Skeletal muscle tissue (tissue), 4 donors: ENCODE measurements around the gene NT5DC2. TPM values are rescaled to one million over a fixed set of nuclear protein-coding genes. Genes with fewer than 3 reads are reported as not detected.

Experiments
- H3K27ac ChIP-seq: one replicate; pipeline ENCODE4 v1.7.0; 2013; ENCODE audit warnings: mild to moderate bottlenecking, low read depth, low read length, inconsistent platforms
- H3K27me3 ChIP-seq, 3 donors: one replicate each; pipeline ENCODE4 v1.7.0; 2013; ENCODE audit warnings: low read length in 3 of 3; ENCODE audit not compliant: control insufficient read depth in 3 of 3, insufficient read depth in 3 of 3
- H3K36me3 ChIP-seq, 3 donors: one replicate each; pipeline ENCODE4 v1.7.0; 2013; ENCODE audit warnings: low read length in 3 of 3; ENCODE audit not compliant: control insufficient read depth in 3 of 3, insufficient read depth in 3 of 3
- H3K4me1 ChIP-seq, 3 donors: one replicate each; pipeline ENCODE4 v1.7.0; 2013; ENCODE audit warnings: low read length in 3 of 3, mild to moderate bottlenecking in 3 of 3; ENCODE audit not compliant: control insufficient read depth in 3 of 3, insufficient read depth in 3 of 3
- H3K4me3 ChIP-seq, 3 donors: one replicate each; pipeline ENCODE4 v1.7.0; 2013; ENCODE audit warnings: low read length in 3 of 3
- H3K9ac ChIP-seq, 3 donors: one replicate each; pipeline ENCODE4 v1.7.0; 2013; ENCODE audit warnings: low read length in 3 of 3, mild to moderate bottlenecking in 3 of 3, moderate library complexity in 2 of 3, low read depth in 1 of 3
- H3K9me3 ChIP-seq, 3 donors: one replicate each; pipeline ENCODE4 v1.7.0; 2013; ENCODE audit warnings: low read length in 3 of 3; ENCODE audit not compliant: control insufficient read depth in 3 of 3
- total RNA-seq: library from RNA; depleted of rRNA; stranded (reverse); fragments of >200 nt; gene quantifications from one replicate; pipeline ENCODE4 v1.2.3, GENCODE V29; 2014
- donor health status: Osteomylitis.

Gene NT5DC2
- total RNA-seq, 1 donor from 2014 or later, result 20.9 TPM

GRCh38 chr3:52512105-52512504, 21.6 kb downstream of the NT5DC2 start:
- peaks cover 0 to 2% (median 0%) of the 10 kb centered on the region in 3 donors for H3K4me1 ChIP-seq
- no peak overlapping the region for H3K4me3 ChIP-seq
- no peak overlapping the region for H3K27ac ChIP-seq
- peaks cover 0 to 6% (median 0%) of the 10 kb centered on the region in 3 donors for H3K36me3 ChIP-seq
- no peaks in the 10 kb centered on the region for H3K9me3 ChIP-seq
- H3K27me3 ChIP-seq, result no peaks in the 10 kb centered on the region
- no peak overlapping the region for H3K9ac ChIP-seq

- H3K27me3 ChIP-seq, result no peaks in the 10 kb centered on the region
- peaks cover 0 to 6% (median 0%) of the 10 kb centered on the region in 3 donors for H3K36me3 ChIP-seq
- peaks cover 0 to 2% (median 0%) of the 10 kb centered on the region in 3 donors for H3K4me1 ChIP-seq
- no peak overlapping the region for H3K4me3 ChIP-seq
- no peaks in the 10 kb centered on the region for H3K9me3 ChIP-seq
- H3K9ac ChIP-seq, result no peak overlapping the region
- no peak overlapping the region for H3K27ac ChIP-seq
Observed at GRCh38 chr3:52511509-52511908, 22.1 kb downstream of the NT5DC2 start.

GRCh38 chr3:52509753-52510328, 23.8 kb downstream of the NT5DC2 start:
- H3K9ac ChIP-seq, result no peak overlapping the region
- peaks cover 0 to 6% (median 0%) of the 10 kb centered on the region in 3 donors for H3K36me3 ChIP-seq
- no peak overlapping the region for H3K27ac ChIP-seq
- no peaks in the 10 kb centered on the region for H3K9me3 ChIP-seq
- no peaks in the 10 kb centered on the region for H3K27me3 ChIP-seq
- no peaks in the 10 kb centered on the region for H3K4me1 ChIP-seq
- H3K4me3 ChIP-seq, result no peak overlapping the region

DNA sequence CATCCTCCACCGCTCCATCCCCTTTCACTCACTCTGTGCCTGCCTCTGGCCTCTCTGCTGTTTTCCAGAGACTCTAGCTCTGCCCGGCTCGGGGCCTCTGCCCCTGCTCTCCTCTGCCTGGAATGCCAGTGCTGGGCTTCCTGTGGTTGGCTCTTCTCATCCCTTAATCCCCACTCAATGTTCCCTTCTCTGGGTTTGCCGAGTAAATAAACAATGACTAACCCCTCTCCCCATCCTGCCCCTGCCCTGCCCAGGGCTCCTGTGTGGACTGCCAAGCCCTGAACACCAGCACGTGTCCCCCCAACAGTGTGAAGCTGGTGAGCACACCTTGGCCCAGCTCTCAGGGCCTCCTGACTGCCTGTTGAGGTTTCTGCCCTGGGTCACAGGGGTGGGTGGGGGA, 26.3 kb downstream of the NT5DC2 start:
- no peak overlapping the region for H3K4me3 ChIP-seq
- H3K4me1 ChIP-seq, result no peaks in the 10 kb centered on the region
- H3K27ac ChIP-seq, result no peak overlapping the region
- H3K27me3 ChIP-seq, result no peaks in the 10 kb centered on the region
- H3K36me3 ChIP-seq, result peaks cover 0 to 6% (median 0%) of the 10 kb centered on the region in 3 donors
- H3K9ac ChIP-seq, result no peak overlapping the region
- H3K9me3 ChIP-seq, result no peaks in the 10 kb centered on the region

DNA sequence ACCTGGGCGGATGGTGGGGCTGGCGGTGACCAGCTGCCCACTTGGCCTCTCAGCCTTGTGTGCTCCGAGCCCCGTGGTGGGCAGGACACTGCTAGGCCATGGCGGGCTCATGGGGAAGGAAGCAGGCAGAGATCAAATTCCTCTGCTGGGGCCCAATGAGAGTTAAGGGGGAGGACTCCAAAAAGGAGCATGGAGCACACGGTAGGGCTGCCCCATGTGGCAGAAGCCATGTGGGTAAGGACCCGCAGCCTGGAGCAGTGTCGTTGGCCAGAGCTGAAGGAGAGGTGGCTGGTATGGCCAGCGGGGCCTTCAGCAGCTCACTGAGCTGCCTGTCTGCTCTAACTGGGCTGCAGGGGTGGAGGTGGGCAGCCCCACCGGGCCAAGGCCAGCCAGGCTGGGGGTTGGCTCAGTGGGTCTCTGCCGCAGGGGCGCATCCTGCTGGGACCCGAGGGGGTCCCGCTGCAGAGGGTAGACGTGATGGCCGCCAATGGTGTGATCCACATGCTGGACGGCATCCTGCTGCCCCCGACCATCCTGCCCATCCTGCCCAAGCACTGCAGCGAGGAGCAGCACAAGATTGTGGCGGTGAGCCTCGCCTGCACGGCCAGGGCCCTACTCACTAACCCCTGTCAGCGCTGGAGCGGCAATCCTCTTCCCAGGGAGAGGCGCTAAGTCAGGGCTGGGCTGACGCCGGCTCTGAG, 27.2 kb downstream of the NT5DC2 start:
- H3K9me3 ChIP-seq, result no peaks in the 10 kb centered on the region
- peaks cover 0 to 5% (median 0%) of the 10 kb centered on the region in 3 donors for H3K36me3 ChIP-seq
- no peak overlapping the region for H3K9ac ChIP-seq
- no peaks in the 10 kb centered on the region for H3K4me1 ChIP-seq
- H3K27ac ChIP-seq, result no peak overlapping the region
- no peaks in the 10 kb centered on the region for H3K27me3 ChIP-seq
- H3K4me3 ChIP-seq, result no peak overlapping the region

- H3K36me3 ChIP-seq, result peaks cover 0 to 3% (median 0%) of the 10 kb centered on the region in 3 donors
- no peaks in the 10 kb centered on the region for H3K4me1 ChIP-seq
- no peak overlapping the region for H3K9ac ChIP-seq
- H3K4me3 ChIP-seq, result no peak overlapping the region
- no peaks in the 10 kb centered on the region for H3K27me3 ChIP-seq
- no peak overlapping the region for H3K27ac ChIP-seq
- H3K9me3 ChIP-seq, result no peaks in the 10 kb centered on the region
Observed at GRCh38 chr3:52504977-52505376, 28.7 kb downstream of the NT5DC2 start.

- no peaks in the 10 kb centered on the region for H3K4me1 ChIP-seq
- H3K9me3 ChIP-seq, result no peaks in the 10 kb centered on the region
- H3K27ac ChIP-seq, result no peak overlapping the region
- no peak overlapping the region for H3K4me3 ChIP-seq
- no peaks in the 10 kb centered on the region for H3K27me3 ChIP-seq
- peaks cover 0 to 3% (median 0%) of the 10 kb centered on the region in 3 donors for H3K36me3 ChIP-seq
- H3K9ac ChIP-seq, result no peak overlapping the region
Observed at GRCh38 chr3:52503788-52504424, 29.8 kb downstream of the NT5DC2 start.

DNA sequence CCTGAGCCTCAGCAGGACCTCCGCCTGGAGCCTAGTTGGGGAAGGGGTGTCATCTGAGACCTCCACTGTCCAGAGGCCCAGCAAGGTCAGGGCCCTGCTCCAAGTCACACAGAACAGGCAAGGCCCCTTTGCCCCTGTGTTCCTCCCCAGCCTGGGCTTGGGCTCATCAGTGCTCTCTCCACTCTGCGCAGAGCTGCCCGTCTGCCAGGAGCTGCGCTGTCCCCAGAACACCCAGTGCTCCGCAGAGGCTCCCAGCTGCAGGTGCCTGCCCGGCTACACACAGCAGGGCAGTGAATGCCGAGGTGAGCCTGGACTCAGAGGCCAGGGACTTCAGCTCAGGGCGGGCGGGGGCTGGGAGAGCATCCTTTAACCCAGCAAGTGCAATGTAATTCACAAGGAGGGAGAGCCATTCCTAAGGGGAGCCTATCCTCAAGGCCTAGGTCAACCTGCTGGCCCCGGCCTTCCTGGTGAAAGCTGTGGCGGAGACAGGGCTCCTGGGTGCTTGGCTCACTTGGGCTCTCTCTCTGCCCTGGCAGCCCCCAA, 30.8 kb downstream of the NT5DC2 start:
- H3K9me3 ChIP-seq, result no peaks in the 10 kb centered on the region
- no peak overlapping the region for H3K27ac ChIP-seq
- no peaks in the 10 kb centered on the region for H3K27me3 ChIP-seq
- no peaks in the 10 kb centered on the region for H3K36me3 ChIP-seq
- peaks cover 0 to 3% (median 2%) of the 10 kb centered on the region in 3 donors for H3K4me1 ChIP-seq
- H3K4me3 ChIP-seq, result no peak overlapping the region
- no peak overlapping the region for H3K9ac ChIP-seq

DNA sequence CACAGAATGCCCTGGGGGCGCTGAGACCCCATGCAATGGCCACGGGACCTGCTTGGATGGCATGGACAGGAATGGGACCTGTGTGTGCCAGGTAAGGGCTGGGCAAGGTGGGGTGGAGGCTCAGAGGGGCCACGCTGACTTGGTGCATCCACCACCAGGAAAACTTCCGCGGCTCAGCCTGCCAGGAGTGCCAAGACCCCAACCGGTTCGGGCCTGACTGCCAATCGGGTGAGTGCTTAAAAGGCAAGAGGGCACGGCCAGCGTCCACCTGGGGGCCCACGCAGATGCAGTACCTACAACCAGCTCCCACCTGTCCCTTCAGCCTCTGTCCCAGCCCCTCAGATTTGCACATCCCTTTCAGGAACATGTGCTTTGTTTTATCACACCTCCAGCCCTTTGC, 31.7 kb downstream of the NT5DC2 start:
- H3K9me3 ChIP-seq, result no peaks in the 10 kb centered on the region
- H3K27ac ChIP-seq, result no peak overlapping the region
- no peaks in the 10 kb centered on the region for H3K36me3 ChIP-seq
- H3K27me3 ChIP-seq, result no peaks in the 10 kb centered on the region
- peaks cover 0 to 3% (median 2%) of the 10 kb centered on the region in 3 donors for H3K4me1 ChIP-seq
- no peak overlapping the region for H3K4me3 ChIP-seq
- no peak overlapping the region for H3K9ac ChIP-seq

DNA sequence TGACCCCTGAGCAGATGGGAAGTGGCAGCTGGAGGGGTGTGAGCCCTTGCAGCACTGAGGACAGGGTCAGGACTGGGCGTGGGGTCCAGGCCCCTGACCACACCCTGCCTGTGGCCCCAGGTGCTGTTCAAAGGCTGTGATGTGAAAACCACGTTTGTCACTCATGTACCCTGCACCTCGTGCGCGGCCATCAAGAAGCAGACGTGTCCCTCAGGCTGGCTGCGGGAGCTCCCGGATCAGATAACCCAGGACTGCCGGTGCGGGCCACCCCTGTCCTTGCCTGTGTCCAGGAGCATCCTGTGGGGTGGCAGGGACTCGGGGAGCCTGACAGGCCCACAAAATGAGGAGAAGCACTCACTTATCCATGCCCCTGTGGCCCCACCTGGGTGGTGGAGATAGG, 32.6 kb downstream of the NT5DC2 start:
- no peaks in the 10 kb centered on the region for H3K36me3 ChIP-seq
- H3K27me3 ChIP-seq, result no peaks in the 10 kb centered on the region
- no peak overlapping the region for H3K27ac ChIP-seq
- no peaks in the 10 kb centered on the region for H3K9me3 ChIP-seq
- peaks cover 6 to 8% (median 7%) of the 10 kb centered on the region in 3 donors for H3K4me1 ChIP-seq
- H3K4me3 ChIP-seq, result no peak overlapping the region
- H3K9ac ChIP-seq, result no peak overlapping the region
